GM19240 (cell line): ENCODE measurements around the gene ITGA2B.
A peak's percentile ranks its signal among the peaks of the same experiment; 100 is the strongest.
"Not testable (repeated sequence)": the region's sequence is repeated elsewhere in the genome, so short reads cannot be mapped to it uniquely, and the experiment has no call there.

ENCODE experiments used
- DNase-seq: peaks from one replicate; pipeline ENCODE4 v3.0.0; 2011; ENCODE audit warnings: low spot score; ENCODE audit not compliant: insufficient read length

Gene ITGA2B

GRCh38 chr17:44390250-44390870, 911 bp upstream of the ITGA2B start:
- DNase-seq, result no peak

GRCh38 chr17:44389723-44390202, 314 bp upstream of the ITGA2B start:
- DNase-seq, result no peak

DNA sequence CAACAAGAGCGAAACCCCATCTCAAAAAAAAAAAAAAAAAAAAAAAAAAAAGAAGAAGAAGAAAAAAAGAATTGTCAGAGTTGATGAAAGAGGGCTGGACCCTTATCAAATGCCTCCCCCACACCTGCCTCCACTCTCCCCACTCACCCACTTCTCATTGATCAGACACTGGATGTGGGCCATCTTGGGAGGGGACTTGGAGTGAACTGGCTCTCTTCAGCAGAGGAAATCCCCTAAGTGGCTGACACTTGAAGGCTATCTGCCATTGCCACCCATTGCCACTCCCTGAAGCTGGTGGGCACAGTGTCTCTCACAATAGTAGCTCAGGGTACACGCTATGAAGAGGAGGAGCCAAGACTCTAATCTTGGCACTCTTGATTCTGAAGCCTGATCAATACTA, 1.6 kb downstream of the ITGA2B start:
- DNase-seq, result no peak

DNA sequence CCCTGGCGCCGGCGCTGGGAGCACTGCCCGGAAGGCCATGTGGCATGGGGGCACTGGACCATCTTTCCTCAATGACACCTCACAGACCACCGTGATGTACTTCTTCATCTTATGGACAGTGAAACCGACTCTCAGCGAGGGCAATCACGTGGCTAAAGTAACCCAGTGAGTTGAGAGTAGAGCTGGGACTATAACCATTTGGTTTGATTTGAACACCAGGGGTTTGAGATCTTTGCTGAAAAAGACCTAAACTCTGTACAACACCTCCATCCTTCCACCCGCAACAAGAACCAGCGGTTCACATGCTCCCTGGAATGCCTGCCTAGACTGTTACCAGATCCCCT, 3.3 kb downstream of the ITGA2B start:
- no peak for DNase-seq

- DNase-seq, result peak; percentile 59
Measured at GRCh38 chr17:44385287-44386181, 3.9 kb downstream of the ITGA2B start.

GRCh38 chr17:44384823-44385286, 4.6 kb downstream of the ITGA2B start:
- DNase-seq, result no peak

GRCh38 chr17:44384281-44384822, 5.1 kb downstream of the ITGA2B start:
- no peak for DNase-seq

- no peak for DNase-seq
Measured at GRCh38 chr17:44383861-44384260, 5.6 kb downstream of the ITGA2B start.

- no peak for DNase-seq
Measured at GRCh38 chr17:44383363-44383762, 6.1 kb downstream of the ITGA2B start.

DNA sequence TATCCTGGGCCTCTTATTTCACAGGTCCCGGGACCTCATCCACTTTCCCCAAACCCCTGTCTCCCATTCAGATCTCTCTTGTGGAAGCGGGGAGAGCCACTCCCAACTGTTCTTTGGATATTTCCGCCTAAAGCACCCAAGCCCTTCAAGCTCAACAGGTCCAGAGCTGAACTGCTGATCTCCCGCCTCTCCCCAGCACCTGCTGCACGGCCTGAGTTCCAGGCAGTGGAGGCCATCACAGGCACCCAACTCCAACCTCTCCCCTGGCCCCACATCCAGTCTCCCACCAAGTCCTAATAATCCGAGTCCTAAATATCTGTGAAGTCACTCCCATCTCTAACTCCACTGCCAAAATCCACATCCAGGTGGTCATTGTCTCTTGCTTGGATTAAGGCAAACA, 6.5 kb downstream of the ITGA2B start:
- DNase-seq, result no peak

- DNase-seq, result no peak
Measured at GRCh38 chr17:44381810-44382305, 7.6 kb downstream of the ITGA2B start.

DNA sequence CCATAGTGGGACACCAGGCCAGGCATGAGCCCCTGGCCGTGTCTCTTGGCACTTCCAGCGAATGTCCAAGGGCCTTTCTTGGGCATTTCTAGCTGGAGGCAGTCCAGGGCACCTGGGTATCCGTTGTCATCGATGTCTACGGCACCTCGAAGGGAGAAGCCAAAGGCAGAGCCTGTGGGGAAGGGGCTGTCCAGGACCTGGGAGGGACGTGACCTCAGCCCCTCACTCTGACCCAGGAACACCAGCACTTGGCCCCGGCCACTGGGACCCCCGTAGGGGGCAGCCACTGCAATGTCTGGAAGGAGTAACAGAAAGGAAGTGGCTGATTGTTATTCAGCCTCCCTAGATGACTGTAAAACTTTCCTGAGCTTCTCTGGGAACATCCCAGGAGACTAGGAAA, 8.7 kb downstream of the ITGA2B start:
- no peak for DNase-seq

DNA sequence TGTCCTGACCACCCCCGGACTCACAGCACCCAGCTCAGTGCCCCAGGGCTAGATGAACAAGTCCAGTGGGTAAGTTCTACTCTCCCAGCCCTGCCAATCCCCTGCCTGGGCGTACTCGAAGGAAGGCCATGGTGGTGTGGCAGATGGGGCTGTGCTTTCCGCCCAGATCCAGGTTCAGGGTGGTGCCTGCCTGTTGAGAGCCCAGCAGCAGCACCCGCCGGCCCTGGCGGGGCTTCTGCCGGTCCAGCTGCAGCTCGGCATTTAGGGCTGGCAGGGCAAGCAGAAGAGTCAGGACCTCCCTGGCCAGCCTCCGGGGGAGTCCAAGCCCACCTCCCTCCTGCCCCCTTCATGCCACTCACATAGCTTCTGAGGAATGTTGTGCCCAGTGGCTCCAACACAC, 9.6 kb downstream of the ITGA2B start:
- DNase-seq, result no peak

GRCh38 chr17:44378171-44378705, 11.2 kb downstream of the ITGA2B start:
- no peak for DNase-seq

GRCh38 chr17:44376779-44377178, 12.7 kb downstream of the ITGA2B start:
- no peak for DNase-seq

DNA sequence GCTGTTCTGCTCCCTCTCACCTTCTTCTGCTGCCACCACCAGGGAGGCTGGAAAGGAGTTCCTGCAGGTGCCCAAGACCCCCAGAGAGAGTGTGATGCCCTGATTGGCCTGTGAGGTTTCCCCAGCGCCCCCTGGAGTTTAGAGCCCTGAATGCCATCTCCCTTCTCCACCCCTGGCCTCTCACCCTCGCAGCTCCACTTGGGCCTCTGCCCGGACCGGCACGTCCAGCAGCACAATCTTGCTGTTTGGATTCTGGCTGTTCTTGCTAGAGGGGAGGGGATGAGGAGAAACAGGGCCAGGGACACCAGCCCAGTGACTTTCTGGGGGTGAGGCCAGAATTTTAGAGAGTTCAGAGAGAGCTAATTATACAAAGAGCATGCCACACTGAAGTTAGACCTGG, 13.3 kb downstream of the ITGA2B start:
- no peak for DNase-seq

- DNase-seq, result no peak
Measured at GRCh38 chr17:44375196-44376017, 14.0 kb downstream of the ITGA2B start.

- DNase-seq, result no peak
Measured at GRCh38 chr17:44374306-44375195, 14.9 kb downstream of the ITGA2B start.

GRCh38 chr17:44372036-44372435, 17.4 kb downstream of the ITGA2B start:
- DNase-seq, result no peak

DNA sequence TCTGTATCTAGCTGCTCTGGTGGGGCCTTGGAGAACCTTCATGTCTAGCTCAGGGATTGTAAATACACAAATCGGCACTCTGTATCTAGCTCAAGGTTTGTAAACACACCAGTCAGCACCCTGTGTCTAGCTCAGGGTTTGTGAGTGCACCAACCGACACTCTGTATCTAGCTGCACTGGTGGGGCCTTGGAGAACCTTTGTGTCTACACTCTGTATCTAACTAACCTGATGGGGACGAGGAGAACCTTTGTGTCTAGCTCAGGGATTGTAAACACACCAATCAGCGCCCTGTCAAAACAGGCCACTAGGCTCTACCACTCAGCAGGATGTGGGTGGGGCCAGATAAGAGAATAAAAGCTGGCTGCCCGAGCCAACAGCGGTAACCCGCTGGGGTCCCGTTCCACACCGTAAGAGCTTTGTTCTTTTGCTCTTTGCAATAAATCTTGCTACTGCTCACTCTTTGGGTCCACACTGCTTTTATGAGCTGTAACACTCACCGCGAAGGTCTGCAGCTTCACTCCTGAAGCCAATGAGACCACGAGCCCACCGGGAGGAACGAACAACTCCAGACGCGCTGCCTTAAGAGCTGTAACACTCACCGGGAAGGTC, 19.9 kb downstream of the ITGA2B start:
- DNase-seq, result not testable (repeated sequence)
